ENCODE results near the gene USHBP1. TPM values are rescaled to one million over a fixed set of nuclear protein-coding genes. Genes with fewer than 3 reads are reported as not detected.

The USHBP1 gene
- total RNA-seq, 1 donor from 2014 or later: not detected

DNA sequence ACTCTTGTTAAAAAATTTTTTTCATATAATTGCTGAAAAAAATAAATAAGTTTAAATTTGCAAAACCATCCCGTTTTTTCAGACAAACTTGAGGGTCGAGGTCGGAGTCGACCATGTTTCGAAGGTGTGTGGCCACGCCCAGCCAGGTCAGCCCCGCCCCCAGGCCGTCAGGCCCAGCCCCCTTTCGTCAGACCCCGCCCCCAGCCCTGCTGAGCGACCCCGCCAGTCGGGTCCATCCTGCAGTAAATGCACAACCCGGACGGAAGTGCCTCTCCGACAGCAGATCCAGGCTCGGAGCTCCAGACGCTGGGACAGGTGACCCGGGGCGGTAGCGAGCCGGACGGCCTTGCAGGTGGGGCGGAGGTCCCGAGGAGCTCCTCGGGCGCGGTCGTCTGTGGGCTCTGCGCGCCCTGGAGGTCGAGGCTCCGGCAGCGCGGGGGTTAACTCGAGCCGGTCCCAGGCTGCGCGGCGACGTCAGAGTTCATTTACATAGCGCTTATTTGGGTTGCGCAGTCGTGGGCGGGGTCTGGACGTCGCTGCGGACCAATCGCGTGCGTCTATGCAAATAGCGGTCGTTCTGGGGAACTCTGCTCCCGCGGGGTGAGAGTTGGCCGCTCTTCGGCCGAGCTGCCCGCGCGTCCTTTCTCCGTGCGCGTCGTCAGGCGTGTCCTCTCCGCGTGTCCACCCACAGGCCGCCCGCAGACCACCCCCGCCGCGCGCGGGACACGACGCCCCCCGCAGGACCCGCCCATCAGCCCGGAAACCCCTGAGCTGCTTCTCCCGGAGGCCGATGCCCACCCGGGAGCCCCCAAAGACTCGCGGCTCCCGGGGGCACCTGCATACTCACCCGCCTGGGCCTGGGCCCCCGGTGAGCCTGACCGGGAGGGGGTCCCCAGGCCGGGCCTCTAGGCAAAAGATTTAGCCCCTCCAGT, 38.3 kb downstream of the USHBP1 start, which contains the start of gene OCEL1:
TSS of gene OCEL1 (plus strand) at position 225 of the 932 bp plus-strand sequence. CDS start at position 247, 22 bp downstream.
- H3K27ac Mint-ChIP-seq (ENCODE audit: unreplicated experiment): peak within 1 kb of the TSS; percentile 77
- peak within 1 kb of the TSS; percentile 90 for H3K4me3 Mint-ChIP-seq (ENCODE audit: unreplicated experiment)
- no peak for TF ChIP-seq CTCF (IDR thresholded peaks at IDR 0.05; ENCODE audit: partially characterized antibody, unreplicated experiment)
- peaks cover 4% of the 10 kb centered on the region for H3K9me3 Mint-ChIP-seq (ENCODE audit: unreplicated experiment)
- no peaks in the 10 kb centered on the region for H3K36me3 Mint-ChIP-seq (ENCODE audit: unreplicated experiment)
- H3K27me3 Mint-ChIP-seq (ENCODE audit: unreplicated experiment): peaks cover 2% of the 10 kb centered on the region
- no peaks in the 10 kb centered on the region for H3K4me1 Mint-ChIP-seq (ENCODE audit: low read depth, unreplicated experiment)
- peak; percentile 97 for DNase-seq

GRCh38 chr19:17225053-17225452, 39.5 kb downstream of the USHBP1 start:
- H3K27ac Mint-ChIP-seq (ENCODE audit: unreplicated experiment): no peak overlapping the region
- no peak overlapping the region for H3K4me3 Mint-ChIP-seq (ENCODE audit: unreplicated experiment)
- no peaks in the 10 kb centered on the region for H3K4me1 Mint-ChIP-seq (ENCODE audit: low read depth, unreplicated experiment)
- H3K36me3 Mint-ChIP-seq (ENCODE audit: unreplicated experiment): no peaks in the 10 kb centered on the region
- no peak for TF ChIP-seq CTCF (IDR thresholded peaks at IDR 0.05; ENCODE audit: partially characterized antibody, unreplicated experiment)
- peaks cover 2% of the 10 kb centered on the region for H3K27me3 Mint-ChIP-seq (ENCODE audit: unreplicated experiment)
- DNase-seq: no peak
- H3K9me3 Mint-ChIP-seq (ENCODE audit: unreplicated experiment): peaks cover 4% of the 10 kb centered on the region

- TF ChIP-seq CTCF (IDR thresholded peaks at IDR 0.05; ENCODE audit: partially characterized antibody, unreplicated experiment): no peak
- H3K4me1 Mint-ChIP-seq (ENCODE audit: low read depth, unreplicated experiment): no peaks in the 10 kb centered on the region
- H3K9me3 Mint-ChIP-seq (ENCODE audit: unreplicated experiment): no peaks in the 10 kb centered on the region
- H3K27me3 Mint-ChIP-seq (ENCODE audit: unreplicated experiment): peaks cover 5% of the 10 kb centered on the region
- no peak overlapping the region for H3K4me3 Mint-ChIP-seq (ENCODE audit: unreplicated experiment)
- H3K36me3 Mint-ChIP-seq (ENCODE audit: unreplicated experiment): no peaks in the 10 kb centered on the region
- no peak overlapping the region for H3K27ac Mint-ChIP-seq (ENCODE audit: unreplicated experiment)
- DNase-seq: no peak
Measured at GRCh38 chr19:17220207-17220758, 44.3 kb downstream of the USHBP1 start.

DNA sequence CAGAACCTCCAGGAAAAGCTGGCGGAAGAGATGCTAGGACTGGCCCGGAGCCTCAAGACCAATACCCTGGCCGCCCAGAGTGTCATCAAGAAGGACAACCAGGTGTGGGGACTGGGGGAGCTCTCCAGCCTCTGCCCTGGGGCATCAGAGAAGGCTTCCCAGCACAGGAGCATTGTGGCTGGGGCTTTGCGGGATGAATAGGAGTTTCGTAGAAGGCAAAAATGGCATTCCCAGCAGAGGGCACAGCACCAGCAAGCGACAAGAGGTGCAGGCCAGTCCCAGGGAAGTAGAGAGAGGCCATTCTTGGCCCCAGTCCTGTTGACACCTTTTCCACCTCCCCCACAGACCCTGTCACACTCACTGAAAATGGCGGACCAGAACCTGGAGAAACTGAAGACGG, 45.3 kb downstream of the USHBP1 start:
- no peak for TF ChIP-seq CTCF (IDR thresholded peaks at IDR 0.05; ENCODE audit: partially characterized antibody, unreplicated experiment)
- Mint-ChIP-seq H3K4me3 (ENCODE audit: unreplicated experiment) (no peak overlapping the region), H3K36me3 (ENCODE audit: unreplicated experiment) (no peaks in the 10 kb centered on the region), H3K27ac (ENCODE audit: unreplicated experiment) (no peak overlapping the region), H3K4me1 (ENCODE audit: low read depth, unreplicated experiment) (peaks cover 5% of the 10 kb centered on the region), H3K9me3 (ENCODE audit: unreplicated experiment) (peaks cover 2% of the 10 kb centered on the region), H3K27me3 (ENCODE audit: unreplicated experiment) (peaks cover 5% of the 10 kb centered on the region)
- no peak for DNase-seq

All from glutamatergic neuron (in vitro differentiated cells).